HG03025 (cell line): ENCODE data around the gene FAM9B.

Experiments
- ATAC-seq: cut with Tn5 transposase; IDR thresholded peaks from one replicate; pipeline ENCODE4 v1.9.1; 2021; ENCODE audit warnings: mild to moderate bottlenecking, moderate library complexity; ENCODE audit not compliant: unreplicated experiment, low FRiP score

Gene FAM9B

GRCh38 chrX:8981723-8982122 lies 52.2 kb downstream of the FAM9B start:
- ATAC-seq = no peak

GRCh38 chrX:8980756-8981155 lies 53.2 kb downstream of the FAM9B start:
- no peak for ATAC-seq
